GM12878 (cell line): ENCODE measurements around the gene RHBDD3. TPM values are rescaled to one million over a fixed set of nuclear protein-coding genes. Genes with fewer than 3 reads are reported as not detected.

Experiments used
- ATAC-seq: fragments of 200-7000 bp; cut with Tn5 transposase; 3 replicates; pipeline ENCODE4 v1.9.1; 2020; ENCODE audit warnings: mild to moderate bottlenecking, moderate library complexity
- BruUV-seq: library from RNA; stranded (reverse); fragments of 400-500 nt; replicated peaks from 2 replicates; lab custom pipeline; 2021; lab: Mats Ljungman, UMichigan
- CTCF ChIA-PET: fragments of 300-600 bp; sonication (Branson Sonifier 250); formaldehyde crosslinking; extraction: SDS; loops from one replicate; lab custom pipeline; 2021; ENCODE audit warnings: inconsistent platforms; lab: Yijun Ruan, JAX
- POLR2A ChIA-PET: fragments of 350-600 bp; formaldehyde crosslinking; extraction: SDS; loops from one replicate; lab custom pipeline; 2021; ENCODE audit warnings: inconsistent platforms; lab: Charles Lee
- RAD21 ChIA-PET: fragments of 300-600 bp; sonication (Branson Sonifier 250); formaldehyde crosslinking; loops from one replicate; lab custom pipeline; 2023; ENCODE audit warnings: antibody characterized with exemption; ENCODE audit not compliant: unreplicated experiment; lab: Charles Lee
- SMC1A ChIA-PET: fragments of 300-600 bp; sonication (Branson Sonifier 250); formaldehyde crosslinking; loops from one replicate; lab custom pipeline; 2023; ENCODE audit not compliant: unreplicated experiment, uncharacterized antibody; lab: Charles Lee
- DNase-seq: peaks from one replicate; pipeline ENCODE4 v3.0.0-alpha.2; 2011; ENCODE audit warnings: low read depth, low spot score
- FAIRE-seq: peaks from 3 replicates; lab custom pipeline; 2011; peaks lifted over from hg19 to GRCh38; lab: Jason Lieb, UNC
- H2AFZ ChIP-seq: 2 replicates; pipeline ENCODE4 v1.6.0; 2011; ENCODE audit warnings: low read depth, low read length, control low read depth; ENCODE audit not compliant: control insufficient read depth
- H3K27ac ChIP-seq: 2 replicates; pipeline ENCODE4 v1.5.1; 2011; ENCODE audit warnings: control low read depth; ENCODE audit not compliant: control insufficient read depth, insufficient read depth
- H3K27me3 ChIP-seq, 2 experiments: replicated peaks in 1 of 2; 2 replicates each; pipeline versions ENCODE4 v1.6.0 to v1.6.1; 2011; ENCODE audit warnings: low read length in 1 of 2; ENCODE audit not compliant: control insufficient read depth in 2 of 2, insufficient read depth in 2 of 2
- H3K36me3 ChIP-seq, 2 experiments: 2 replicates each; pipeline ENCODE4 v1.5.1; 2011; ENCODE audit warnings: low read length in 1 of 2; ENCODE audit not compliant: control insufficient read depth in 2 of 2, insufficient read depth in 2 of 2
- H3K4me1 ChIP-seq: 2 replicates; pipeline ENCODE4 v1.6.1; 2011; ENCODE audit warnings: mild to moderate bottlenecking, low read length, moderate library complexity, mixed read lengths; ENCODE audit not compliant: control insufficient read depth, insufficient read depth
- H3K4me2 ChIP-seq: 2 replicates; pipeline ENCODE4 v1.6.0; 2011; ENCODE audit warnings: control low read depth; ENCODE audit not compliant: control insufficient read depth, insufficient read depth
- H3K4me3 ChIP-seq: fragments of 200-600 bp; sonication (generic); 2 replicates; pipeline ENCODE4 v1.5.1; 2016
- H3K79me2 ChIP-seq: 2 replicates; pipeline ENCODE4 v1.6.0; 2011; ENCODE audit warnings: low read length; ENCODE audit not compliant: control insufficient read depth, insufficient read depth
- H3K9ac ChIP-seq: 2 replicates; pipeline ENCODE4 v1.8.0; 2011; ENCODE audit warnings: low read length, control low read depth, mixed read lengths; ENCODE audit not compliant: control insufficient read depth, insufficient read depth
- H3K9me3 ChIP-seq: replicated peaks from 3 replicates; pipeline ENCODE4 v1.5.1; 2011; ENCODE audit warnings: mild to moderate bottlenecking, low read length; ENCODE audit not compliant: control insufficient read depth, insufficient read depth
- H4K20me1 ChIP-seq: 2 replicates; pipeline ENCODE4 v1.6.0; 2011; ENCODE audit not compliant: control insufficient read depth, insufficient read depth
- CTCF ChIP-seq, 3 experiments: IDR thresholded peaks in 2 of 3; conservative IDR thresholded peaks in 1 of 3; 2 replicates each; pipeline ENCODE4 v1.5.1; 2011; ENCODE audit warnings: low read depth in 3 of 3, low read length in 3 of 3, mild to moderate bottlenecking in 3 of 3, control low read depth in 2 of 3, moderate library complexity in 2 of 3, inconsistent platforms in 1 of 3, mixed read lengths in 1 of 3; ENCODE audit not compliant: control insufficient read depth in 2 of 3, insufficient read depth in 1 of 3; ENCODE audit errors: extremely low read depth in 1 of 3
- CUX1 ChIP-seq: IDR thresholded peaks from 2 replicates; pipeline ENCODE4 v1.6.1; 2012; ENCODE audit warnings: improper control_type of control experiment, low read depth, low read length; ENCODE audit not compliant: insufficient replicate concordance
- MEF2B ChIP-seq: fragments of 450-650 bp; IDR thresholded peaks from 2 replicates; pipeline ENCODE4 v1.6.1; 2018; ENCODE audit warnings: mild to moderate bottlenecking, moderate library complexity; ENCODE audit not compliant: partially characterized antibody, poor library complexity, severe bottlenecking
- NR2C1 ChIP-seq: fragments of 450-650 bp; IDR thresholded peaks from 2 replicates; pipeline ENCODE4 v1.6.1; 2017; ENCODE audit warnings: antibody characterized with exemption, mild to moderate bottlenecking, moderate library complexity
- POLR2AphosphoS2 ChIP-seq: IDR thresholded peaks from 2 replicates; pipeline ENCODE4 v1.6.1; 2011; ENCODE audit warnings: low read depth, mild to moderate bottlenecking, low read length, improper control_type of control experiment, moderate library complexity
- RELB ChIP-seq: fragments of 450-650 bp; IDR thresholded peaks from 2 replicates; pipeline ENCODE4 v1.6.1; 2017; ENCODE audit warnings: low read depth, mild to moderate bottlenecking, moderate library complexity
- TCF12 ChIP-seq: IDR thresholded peaks from 2 replicates; pipeline ENCODE4 v1.6.1; 2011; ENCODE audit warnings: low read depth, mild to moderate bottlenecking, low read length
- WGBS: methylation state at CpG from one replicate; pipeline ENCODE4 v1.1.6; 2016; ENCODE audit warnings: low lambda C conversion rate; ENCODE audit not compliant: insufficient replicate concordance, insufficient coverage; ENCODE audit errors: missing lambda C conversion rate; 5-methylcytosine and 5-hydroxymethylcytosine counted together
- in situ Hi-C: fragments of 300-500 bp; cut with MboI; formaldehyde crosslinking; loops from 9 replicates; pipeline ENCODE4 v1.14.3; 2018; ENCODE audit warnings: mixed read lengths
- intact Hi-C: fragments of 100-400 bp; cut with micrococcal nuclease; formaldehyde crosslinking; loops from one replicate; pipeline ENCODE4 v1.14.2; 2022; ENCODE audit not compliant: unreplicated experiment
- polyA plus RNA-seq, 11 experiments: library from polyadenylated mRNA; depleted of rRNA in 4 of 11; unstranded in 6 of 11; stranded (reverse) in 5 of 11; fragments of >200 nt; fragmentation: Nextera tagmentation in 4 of 11; fragmentation: Illumina TruSeq in 1 of 11; extraction: Ambion mirVana in 4 of 11; extraction: Trizol in 1 of 11; gene quantifications; 1 replicate in 1 of 11; 2 replicates in 10 of 11; pipeline versions ENCODE4 v1.2.1 to v1.2.3, GENCODE V29; 2011 to 2016; ENCODE audit warnings: inconsistent platforms in 2 of 11, missing spikeins in 2 of 11, low read depth in 1 of 11
- total RNA-seq, 4 experiments: library from RNA; depleted of rRNA in 3 of 4; stranded (reverse); fragments of >200 nt in 3 of 4; fragmentation: Illumina TruSeq in 1 of 4; extraction: Trizol in 1 of 4; gene quantifications; 2 replicates each; pipeline versions ENCODE4 v1.2.1 to v1.2.3, GENCODE V29; 2013 to 2021

RHBDD3 gene
- total and polyA plus RNA-seq, 10 of the 15 experiments (the other 5 are each of a cell fraction or from before 2014, with no cell fraction given) = 0.27 to 41.2 (median 20.1) TPM

GRCh38 chr22:29215012-29215860, 52.5 kb downstream of the RHBDD3 start:
- H3K27me3 ChIP-seq = no peaks in the 10 kb centered on the region
- BruUV-seq = no TSS peak
- DNase-seq (no peak), FAIRE-seq (no peak), ATAC-seq (no peak)
- no peak overlapping the region for H3K27ac ChIP-seq
- ChIA-PET RAD21 (interaction anchor here (2.3 kb wide), 1 partner anchor 13 kb away, joined by 7 read pairs; no protein-coding TSS in a partner anchor), SMC1A (interaction anchor here (1.7 to 1.9 kb wide), 2 partner anchors 11 to 30 kb away, joined by 3 to 7 read pairs; no protein-coding TSS in a partner anchor), POLR2A (interaction anchor here (0.7 to 1.5 kb wide), 2 partner anchors 10 to 11 kb away, joined by 3 to 7 read pairs; no protein-coding TSS in a partner anchor), CTCF (interaction anchor here (1.0 to 1.1 kb wide), 2 partner anchors 11 to 13 kb away, joined by 3 read pairs; no protein-coding TSS in a partner anchor)
- no peak for TF ChIP-seq MEF2B
- no peak for TF ChIP-seq CUX1
- TF ChIP-seq CTCF (IDR thresholded peaks at IDR 0.05 in 2 of 3, conservative IDR thresholded peaks at IDR 0.05 in 1 of 3; ENCODE audit: control insufficient read depth in 2 of 3, extremely low read depth in 1 of 3, insufficient read depth in 1 of 3, low read depth in 3 of 3, low read length in 3 of 3) = no peak
- TF ChIP-seq RELB = no peak
- TF ChIP-seq NR2C1 = no peak
- TF ChIP-seq POLR2AphosphoS2 = no peak
- 0 out of 2 replicates have a peak, but pooled peaks have one; percentile 25 for TF ChIP-seq TCF12
- H4K20me1 ChIP-seq = no peaks in the 10 kb centered on the region
- H3K79me2 ChIP-seq = peaks cover 4% of the 10 kb centered on the region
- no peak overlapping the region for H3K4me3 ChIP-seq
- peaks cover 16% of the 10 kb centered on the region for H3K4me1 ChIP-seq
- H2AFZ ChIP-seq = no peak overlapping the region
- 51% methylated on average over 14 of the region's 14 CpGs for WGBS
- peaks cover 0 to 9% of the 10 kb centered on the region in 2 experiments; a peak in 2 of 4 replicates for H3K36me3 ChIP-seq
- H3K4me2 ChIP-seq = no peak overlapping the region
- in situ Hi-C loops = no loop called here
- intact Hi-C loops = no loop called here
- H3K9me3 ChIP-seq = no peaks in the 10 kb centered on the region
- H3K9ac ChIP-seq = no peak overlapping the region
